Measurements from ENCODE around the gene LNX1. TPM values are rescaled to one million over a fixed set of nuclear protein-coding genes. Genes with fewer than 3 reads are reported as not detected.

The LNX1 gene
- total RNA-seq, 1 experiment from 2014 or later, result 3.3 TPM

- no TSS peak for BruUV-seq (replicated peaks)
- RAD21 ChIA-PET (ENCODE audit: low non-redundant PET in 1 of 2, low total read pairs in 2 of 2, uncharacterized antibody in 2 of 2, unreplicated experiment in 2 of 2), result no interaction called here
Measured at GRCh38 chr4:53548662-53549061, 42.6 kb downstream of the LNX1 start.

More at GRCh38 chr4:53548662-53549061, 42.6 kb downstream of the LNX1 start:
- intact Hi-C loops (cut with micrococcal nuclease), result no loop called here
- TF ChIP-seq TCF7L2 (IDR thresholded peaks at IDR 0.05; ENCODE audit: borderline replicate concordance, extremely low read depth, insufficient read depth, insufficient read length), result no peak
- no peak for TF ChIP-seq ATF3 (IDR thresholded peaks at IDR 0.05)
- TF ChIP-seq ELF1 (IDR thresholded peaks at IDR 0.05; ENCODE audit: borderline replicate concordance, low read depth), result no peak
- TF ChIP-seq CTCF (IDR thresholded peaks at IDR 0.05 in 2 of 3, conservative IDR thresholded peaks at IDR 0.05 in 1 of 3; ENCODE audit: borderline replicate concordance in 1 of 3, insufficient read depth in 1 of 3, low read depth in 2 of 3, low read length in 2 of 3), result no peak
- no peak for TF ChIP-seq CBX3 (IDR thresholded peaks at IDR 0.05; ENCODE audit: low read depth)
- no peak for TF ChIP-seq ZFX (IDR thresholded peaks at IDR 0.05)
- TF ChIP-seq SP1 (IDR thresholded peaks at IDR 0.05; ENCODE audit: low read depth), result no peak
- no peak for TF ChIP-seq EZH2phosphoT487 (IDR thresholded peaks at IDR 0.05; ENCODE audit: borderline replicate concordance)
- TF ChIP-seq POLR2AphosphoS5 (IDR thresholded peaks at IDR 0.05; ENCODE audit: low read depth, low read length), result no peak
- TF ChIP-seq RAD21 (IDR thresholded peaks at IDR 0.05; ENCODE audit: low read depth), result no peak
- no peak for TF ChIP-seq EZH2 (IDR thresholded peaks at IDR 0.05)
- TF ChIP-seq FOSL1 (IDR thresholded peaks at IDR 0.05; ENCODE audit: low read depth), result no peak
- Histone ChIP-seq H3K9me3 (ENCODE audit: control insufficient read depth in 1 of 2, insufficient read depth in 1 of 2, low read depth in 1 of 2, low read length in 2 of 2) (no peaks in the 10 kb centered on the region), H3K27me3 (ENCODE audit: insufficient read depth, low read length) (no peaks in the 10 kb centered on the region), H3K9ac (ENCODE audit: low read length) (no peak overlapping the region), H3K9me2 (ENCODE audit: insufficient read depth) (no peaks in the 10 kb centered on the region), H3K4me3 (replicated peaks in 1 of 2; ENCODE audit: low read depth in 1 of 2, low read length in 2 of 2) (no peak overlapping the region), H3K27ac (ENCODE audit: low read depth, low read length) (no peak overlapping the region), H4K20me1 (ENCODE audit: insufficient read depth) (no peaks in the 10 kb centered on the region), H2AFZ (ENCODE audit: low read depth, low read length, poor library complexity, severe bottlenecking) (no peak overlapping the region), H3K4me1 (ENCODE audit: control insufficient read depth in 1 of 2, insufficient read depth in 2 of 2, low read length in 2 of 2) (no peaks in the 10 kb centered on the region), H3K79me2 (ENCODE audit: insufficient read depth, low read length) (no peaks in the 10 kb centered on the region), H3K4me2 (ENCODE audit: low read length) (no peak overlapping the region), H3K36me3 (ENCODE audit: control insufficient read depth in 1 of 2, insufficient read depth in 2 of 2, low read length in 2 of 2) (no peaks in the 10 kb centered on the region)
- ChIA-PET POLR2A (no interaction called here), CTCF (no interaction called here)
- ATAC-seq (no peak), DNase-seq (ENCODE audit: low read depth, low spot score) (no peak)

Data from HCT116 (cell line).